HEK293T (cell line): Measurements from ENCODE around the gene SLC1A4.

Experiments used
- ARNT ChIP-seq: fragments of 450-650 bp; IDR thresholded peaks from 2 replicates; pipeline ENCODE4 v1.6.1; 2017; ENCODE audit warnings: mild to moderate bottlenecking
- BHLHE40 ChIP-seq: fragments of 450-650 bp; IDR thresholded peaks from 2 replicates; pipeline ENCODE4 v1.6.1; 2016; ENCODE audit warnings: mild to moderate bottlenecking, moderate library complexity, borderline replicate concordance
- ELF4 ChIP-seq: fragments of 450-650 bp; IDR thresholded peaks from 2 replicates; pipeline ENCODE4 v1.6.1; 2017; ENCODE audit warnings: antibody characterized with exemption
- FOXM1 ChIP-seq: fragments of 450-650 bp; IDR thresholded peaks from 2 replicates; pipeline ENCODE4 v1.6.1; 2017; ENCODE audit warnings: mild to moderate bottlenecking, borderline replicate concordance
- HDGF ChIP-seq: fragments of 450-650 bp; IDR thresholded peaks from 2 replicates; pipeline ENCODE4 v1.6.1; 2017; ENCODE audit warnings: antibody characterized with exemption, borderline replicate concordance
- LEF1 ChIP-seq: fragments of 450-650 bp; IDR thresholded peaks from 2 replicates; pipeline ENCODE4 v1.6.1; 2017; ENCODE audit warnings: mild to moderate bottlenecking, borderline replicate concordance
- NFRKB ChIP-seq: fragments of 450-650 bp; IDR thresholded peaks from 2 replicates; pipeline ENCODE4 v1.6.1; 2016; ENCODE audit warnings: mild to moderate bottlenecking, moderate library complexity
- PKNOX1 ChIP-seq: fragments of 450-650 bp; IDR thresholded peaks from 2 replicates; pipeline ENCODE4 v1.6.1; 2016
- SP1 ChIP-seq: fragments of 450-650 bp; IDR thresholded peaks from 2 replicates; pipeline ENCODE4 v1.6.1; 2017
- SUZ12 ChIP-seq: fragments of 450-650 bp; IDR thresholded peaks from 2 replicates; pipeline ENCODE4 v1.6.1; 2016; ENCODE audit warnings: mild to moderate bottlenecking
- TARDBP ChIP-seq: fragments of 450-650 bp; IDR thresholded peaks from 2 replicates; pipeline ENCODE4 v1.6.1; 2016
- ZNF384 ChIP-seq: fragments of 450-650 bp; IDR thresholded peaks from 2 replicates; pipeline ENCODE4 v1.6.1; 2016

DNA sequence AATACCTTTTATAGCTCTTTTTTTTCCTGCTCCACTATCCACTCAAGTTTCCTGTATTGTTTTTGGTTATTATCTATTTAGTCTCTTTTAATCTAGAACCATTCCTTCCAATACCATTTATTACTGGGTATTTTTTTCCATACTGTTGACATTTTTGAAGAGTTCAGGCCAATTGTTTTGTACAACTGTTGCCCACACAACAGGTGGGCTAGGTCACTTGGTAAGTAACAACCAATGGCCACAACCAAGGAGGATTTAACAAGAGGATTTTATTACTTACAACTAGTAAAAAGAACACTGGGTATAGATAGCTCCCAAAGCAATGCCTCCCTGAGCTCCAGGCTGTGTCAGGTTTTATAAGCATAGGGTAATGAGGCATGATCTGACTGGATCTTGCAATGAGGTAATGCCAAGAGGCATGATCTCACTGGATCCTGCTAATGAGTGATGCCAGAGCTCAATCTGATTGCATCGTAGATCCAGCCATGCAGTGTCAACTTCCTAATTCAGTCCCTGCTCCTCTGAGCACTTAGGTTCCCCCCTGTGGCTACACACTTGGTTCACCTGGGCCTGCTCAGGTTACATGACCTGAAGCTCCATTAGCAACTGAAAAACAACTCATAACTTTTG is 59.9 kb downstream of the SLC1A4 start:
- no peak for TF ChIP-seq ELF4
- no peak for TF ChIP-seq ZNF384
- no peak for TF ChIP-seq HDGF
- no peak for TF ChIP-seq NFRKB
- TF ChIP-seq TARDBP: no peak
- no peak for TF ChIP-seq SUZ12
- no peak for TF ChIP-seq LEF1
- TF ChIP-seq FOXM1: no peak
- no peak for TF ChIP-seq ARNT
- TF ChIP-seq BHLHE40: no peak
- TF ChIP-seq SP1: no peak
- no peak for TF ChIP-seq PKNOX1
